HEK293T (cell line): Measurements from ENCODE around the gene PCSK5.

ENCODE experiments used
- ARNT ChIP-seq: fragments of 450-650 bp; IDR thresholded peaks from 2 replicates; pipeline ENCODE4 v1.6.1; 2017; ENCODE audit warnings: mild to moderate bottlenecking
- BHLHE40 ChIP-seq: fragments of 450-650 bp; IDR thresholded peaks from 2 replicates; pipeline ENCODE4 v1.6.1; 2016; ENCODE audit warnings: mild to moderate bottlenecking, moderate library complexity, borderline replicate concordance
- ELF4 ChIP-seq: fragments of 450-650 bp; IDR thresholded peaks from 2 replicates; pipeline ENCODE4 v1.6.1; 2017; ENCODE audit warnings: antibody characterized with exemption
- FOXA1 ChIP-seq: fragments of 450-650 bp; IDR thresholded peaks from 2 replicates; pipeline ENCODE4 v1.6.1; 2016; ENCODE audit warnings: mild to moderate bottlenecking
- FOXM1 ChIP-seq: fragments of 450-650 bp; IDR thresholded peaks from 2 replicates; pipeline ENCODE4 v1.6.1; 2017; ENCODE audit warnings: mild to moderate bottlenecking, borderline replicate concordance
- SP1 ChIP-seq: fragments of 450-650 bp; IDR thresholded peaks from 2 replicates; pipeline ENCODE4 v1.6.1; 2017
- ZNF384 ChIP-seq: fragments of 450-650 bp; IDR thresholded peaks from 2 replicates; pipeline ENCODE4 v1.6.1; 2016

DNA sequence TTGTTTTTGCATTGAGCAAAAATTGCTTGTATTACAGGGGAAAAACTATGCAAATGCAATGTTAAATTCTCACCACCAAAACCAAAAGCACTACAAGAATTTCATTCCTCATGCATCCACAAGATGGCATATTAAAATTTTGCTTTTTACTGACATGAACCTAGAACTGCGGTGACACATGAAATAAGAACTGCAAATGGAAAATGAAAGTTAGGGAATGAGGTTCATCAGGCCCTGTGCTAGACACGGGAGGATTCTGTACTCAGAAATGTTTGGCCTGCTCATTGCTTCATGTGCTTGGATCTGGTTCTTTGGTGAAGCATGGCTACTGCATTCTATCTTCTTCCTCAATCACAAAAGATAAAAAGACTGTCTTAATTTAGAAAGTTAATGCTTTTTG, 512.9 kb downstream of the PCSK5 start:
- TF ChIP-seq BHLHE40 = no peak
- no peak for TF ChIP-seq ARNT
- TF ChIP-seq SP1 = no peak
- no peak for TF ChIP-seq FOXM1
- no peak for TF ChIP-seq ZNF384
- no peak for TF ChIP-seq ELF4
- TF ChIP-seq FOXA1 = no peak
